GM21717 (cell line): ENCODE results near the gene CETN1.

Experiments used
- ATAC-seq: cut with Tn5 transposase; IDR thresholded peaks from one replicate; pipeline ENCODE4 v1.9.1; 2021; ENCODE audit warnings: mild to moderate bottlenecking, moderate library complexity; ENCODE audit not compliant: unreplicated experiment

The CETN1 gene

GRCh38 chr18:580154-580553 is at the start of gene CETN1:
TSS of gene CETN1 (plus strand) at chr18:580380. CDS start at chr18:580409, 29 bp downstream.
- ATAC-seq, result no peak

GRCh38 chr18:532018-532417 is 48.2 kb upstream of the CETN1 start:
- no peak for ATAC-seq

GRCh38 chr18:532632-533031 is 47.5 kb upstream of the CETN1 start:
- no peak for ATAC-seq

GRCh38 chr18:533995-534601 is 46.1 kb upstream of the CETN1 start:
- ATAC-seq, result no peak

- ATAC-seq, result no peak
Measured at GRCh38 chr18:543447-544078, 36.6 kb upstream of the CETN1 start.

- ATAC-seq, result no peak
Measured at GRCh38 chr18:549967-550366, 30.2 kb upstream of the CETN1 start.

- ATAC-seq, result peak; percentile 80
Measured at GRCh38 chr18:551404-552061, 28.6 kb upstream of the CETN1 start.

GRCh38 chr18:555705-556457 is 24.3 kb upstream of the CETN1 start:
- no peak for ATAC-seq

GRCh38 chr18:564708-565561 is 15.2 kb upstream of the CETN1 start:
- no peak for ATAC-seq

- ATAC-seq, result no peak
Measured at GRCh38 chr18:565562-566061, 14.6 kb upstream of the CETN1 start.

- ATAC-seq, result no peak
Measured at GRCh38 chr18:567122-567521, 13.1 kb upstream of the CETN1 start.

GRCh38 chr18:568731-569130 is 11.4 kb upstream of the CETN1 start:
- ATAC-seq, result no peak

- no peak for ATAC-seq
Measured at GRCh38 chr18:570256-570655, 9.9 kb upstream of the CETN1 start.

- ATAC-seq, result no peak
Measured at GRCh38 chr18:570697-571096, 9.5 kb upstream of the CETN1 start.

GRCh38 chr18:572091-572830 is 7.9 kb upstream of the CETN1 start:
- no peak for ATAC-seq

- no peak for ATAC-seq
Measured at GRCh38 chr18:572831-573289, 7.3 kb upstream of the CETN1 start.

- no peak for ATAC-seq
Measured at GRCh38 chr18:573385-573784, 6.8 kb upstream of the CETN1 start.

GRCh38 chr18:574149-574860 is 5.9 kb upstream of the CETN1 start:
- no peak for ATAC-seq
